K562 (cell line): Measurements from ENCODE around the gene TIPARP. TPM values are rescaled to one million over a fixed set of nuclear protein-coding genes. Genes with fewer than 3 reads are reported as not detected.

Source experiments
- ATAC-seq: fragments of 200-7000 bp; cut with Tn5 transposase; 3 replicates; pipeline ENCODE4 v1.9.1; 2020; ENCODE audit warnings: moderate library complexity
- BruUV-seq: library from RNA; stranded (reverse); fragments of 400-500 nt; replicated peaks from 2 replicates; lab custom pipeline; 2021; lab: Mats Ljungman, UMichigan
- CTCF ChIA-PET: fragments of 300-600 bp; formaldehyde crosslinking; extraction: SDS; loops from one replicate; lab custom pipeline; 2021; ENCODE audit warnings: low intra/inter-chr PET ratio; lab: Yijun Ruan, JAX
- POLR2A ChIA-PET: fragments of 300-600, 350-650 bp; sonication (Branson Sonifier 250); formaldehyde crosslinking; extraction: SDS; loops from one replicate; lab custom pipeline; 2021; ENCODE audit warnings: antibody characterized with exemption, inconsistent platforms; lab: Yijun Ruan, JAX
- DNase-seq, 4 experiments: peaks; one replicate each; pipeline versions ENCODE4 v3.0.0 to v3.0.0-alpha.2; 2011 to 2018; ENCODE audit warnings: low spot score in 3 of 4, mixed read lengths in 3 of 4; ENCODE audit errors: extremely low read depth in 1 of 4
- FAIRE-seq: peaks from 2 replicates; lab custom pipeline; 2011; peaks lifted over from hg19 to GRCh38; lab: Jason Lieb, UNC
- H2AFZ ChIP-seq: 2 replicates; pipeline ENCODE4 v1.6.0; 2011; ENCODE audit warnings: low read depth, low read length, control low read depth, inconsistent platforms
- H3K27ac ChIP-seq: fragments of 200-600 bp; 3 replicates; pipeline ENCODE4 v1.8.0; 2011; ENCODE audit warnings: low read depth, mild to moderate bottlenecking, control low read depth, inconsistent platforms, low read length, moderate library complexity, mixed read lengths; ENCODE audit errors: extremely low read depth
- H3K27me3 ChIP-seq, 2 experiments: fragments of 300-600 bp in 1 of 2; 2 replicates in 1 of 2; 3 replicates in 1 of 2; pipeline versions ENCODE4 v1.6.0 to v1.8.0; 2011; ENCODE audit warnings: inconsistent platforms in 2 of 2, low read length in 2 of 2, mild to moderate bottlenecking in 1 of 2, mixed read lengths in 1 of 2, moderate library complexity in 1 of 2; ENCODE audit not compliant: control insufficient read depth in 2 of 2, insufficient read depth in 2 of 2
- H3K36me3 ChIP-seq: fragments of 300-600 bp; 3 replicates; pipeline ENCODE4 v1.8.0; 2011; ENCODE audit warnings: mild to moderate bottlenecking, low read length, inconsistent platforms; ENCODE audit not compliant: control insufficient read depth, insufficient read depth
- H3K4me1 ChIP-seq, 2 experiments: fragments of 200-600 bp in 1 of 2; replicated peaks in 1 of 2; 2 replicates in 1 of 2; 3 replicates in 1 of 2; pipeline versions ENCODE4 v1.5.1 to v1.8.0; 2011; ENCODE audit warnings: inconsistent platforms in 2 of 2, low read length in 2 of 2, mild to moderate bottlenecking in 1 of 2, mixed read lengths in 1 of 2, moderate library complexity in 1 of 2; ENCODE audit not compliant: control insufficient read depth in 2 of 2, insufficient read depth in 2 of 2
- H3K4me2 ChIP-seq: 2 replicates; pipeline ENCODE4 v1.6.1; 2011; ENCODE audit warnings: low read length, control low read depth, inconsistent platforms, mixed read lengths; ENCODE audit not compliant: insufficient read depth
- H3K4me3 ChIP-seq: fragments of 200-600 bp; sonication (generic), shearing (Covaris generic); 2 replicates; pipeline ENCODE4 v1.5.1; 2016; ENCODE audit warnings: control low read depth, inconsistent platforms
- H3K79me2 ChIP-seq: fragments of 200-600 bp; 3 replicates; pipeline ENCODE4 v1.8.0; 2011; ENCODE audit warnings: low read length, inconsistent platforms; ENCODE audit not compliant: control insufficient read depth, insufficient read depth
- H3K9ac ChIP-seq, 2 experiments: 2 replicates each; pipeline versions ENCODE4 v1.6.0 to v1.6.1; 2011; ENCODE audit warnings: low read depth in 2 of 2, low read length in 2 of 2, control low read depth in 1 of 2, inconsistent platforms in 1 of 2, mild to moderate bottlenecking in 1 of 2, mixed read lengths in 1 of 2; ENCODE audit not compliant: insufficient read depth in 1 of 2
- H3K9me1 ChIP-seq: one replicate; pipeline ENCODE4 v1.6.0; 2011; ENCODE audit warnings: inconsistent platforms, mild to moderate bottlenecking, low read length, moderate library complexity; ENCODE audit not compliant: control insufficient read depth, insufficient read depth
- H3K9me3 ChIP-seq: replicated peaks from 2 replicates; pipeline ENCODE4 v1.5.1; 2011; ENCODE audit warnings: low read depth, low read length, inconsistent platforms; ENCODE audit not compliant: control insufficient read depth, insufficient read depth
- H4K20me1 ChIP-seq: replicated peaks from 2 replicates; pipeline ENCODE4 v1.6.1; 2011; ENCODE audit warnings: low read length, inconsistent platforms, mixed read lengths; ENCODE audit not compliant: control insufficient read depth, insufficient read depth
- BRF1 ChIP-seq: IDR thresholded peaks from 3 replicates; pipeline ENCODE4 v1.6.1; 2011; ENCODE audit warnings: borderline replicate concordance, mild to moderate bottlenecking; ENCODE audit not compliant: insufficient read length; ENCODE audit errors: extremely low read depth
- CBX5 ChIP-seq: IDR thresholded peaks from 2 replicates; pipeline ENCODE4 v1.6.1; 2014; ENCODE audit warnings: low read depth, borderline replicate concordance
- EP400 ChIP-seq: fragments of 450-650 bp; IDR thresholded peaks from 2 replicates; pipeline ENCODE4 v1.6.1; 2017; ENCODE audit warnings: antibody characterized with exemption, mild to moderate bottlenecking, moderate library complexity
- ETV1 ChIP-seq: fragments of 450-650 bp; conservative IDR thresholded peaks from 2 replicates; pipeline ENCODE4 v1.6.1; 2016; ENCODE audit warnings: missing genetic modification characterization, control low read depth, low read depth, missing compliant biosample characterization
- MAFG ChIP-seq: fragments of 450-650 bp; conservative IDR thresholded peaks from 2 replicates; pipeline ENCODE4 v1.6.1; 2016; ENCODE audit warnings: missing genetic modification characterization, missing compliant biosample characterization
- PTBP1 ChIP-seq: fragments of 200-400 bp; formaldehyde crosslinking; IDR thresholded peaks from 2 replicates; pipeline ENCODE4 v1.6.1; 2017; ENCODE audit warnings: low read depth, low read length
- ZNF384 ChIP-seq: IDR thresholded peaks from 2 replicates; pipeline ENCODE4 v1.6.1; 2012; ENCODE audit warnings: low read depth, low read length, improper control_type of control experiment
- ZNF764 ChIP-seq: fragments of 250-450 bp; sonication (Bioruptor Pico); IDR thresholded peaks from 2 replicates; pipeline ENCODE4 v1.4.0; 2020; ENCODE audit warnings: low read depth, mild to moderate bottlenecking, moderate library complexity
- WGBS: fragments of 100-300 bp; shearing (Covaris generic); methylation state at CpG from one replicate; pipeline ENCODE4 v1.1.6; 2016; ENCODE audit warnings: low coverage, mixed read lengths; ENCODE audit not compliant: insufficient coverage; ENCODE audit errors: missing lambda C conversion rate; 5-methylcytosine and 5-hydroxymethylcytosine counted together
- in situ Hi-C: fragments of 300-500 bp; cut with MboI; formaldehyde crosslinking; loops from 4 replicates; pipeline ENCODE4 v1.15.0; 2018; ENCODE audit warnings: inconsistent platforms, mixed read lengths
- intact Hi-C: fragments of 100-400 bp; cut with micrococcal nuclease; formaldehyde crosslinking; loops from 2 replicates; pipeline ENCODE4 v1.14.2; 2022
- polyA plus RNA-seq, 8 experiments: library from polyadenylated mRNA; depleted of rRNA in 4 of 8; stranded (reverse) in 5 of 8; unstranded in 3 of 8; fragments of >200 nt; fragmentation: Nextera tagmentation in 2 of 8; fragmentation: Illumina TruSeq in 1 of 8; extraction: Ambion mirVana in 2 of 8; extraction: Trizol in 1 of 8; gene quantifications; 2 replicates each; pipeline versions ENCODE4 v1.2.1 to v1.2.3, GENCODE V29; 2011 to 2014; ENCODE audit warnings: inconsistent platforms in 1 of 8, missing spikeins in 1 of 8
- total RNA-seq, 7 experiments: library from RNA; depleted of rRNA in 6 of 7; stranded (reverse); fragments of >200 nt in 6 of 7; fragmentation: Illumina TruSeq in 2 of 7; extraction: Trizol in 2 of 7; gene quantifications; 2 replicates each; pipeline versions ENCODE4 v1.2.1 to v1.2.3, GENCODE V29; 2011 to 2021; ENCODE audit warnings: low replicate concordance in 1 of 7
- TF ChIP-seq, protein P1 (sequence below): fragments of 450-650 bp; IDR thresholded peaks from 2 replicates; pipeline ENCODE4 v1.6.1; 2016

Gene TIPARP
- total and polyA plus RNA-seq, 9 of the 15 experiments (the other 6 are each of a cell fraction or from before 2014, with no cell fraction given) = 2.4 to 29.4 (median 15.1) TPM

DNA sequence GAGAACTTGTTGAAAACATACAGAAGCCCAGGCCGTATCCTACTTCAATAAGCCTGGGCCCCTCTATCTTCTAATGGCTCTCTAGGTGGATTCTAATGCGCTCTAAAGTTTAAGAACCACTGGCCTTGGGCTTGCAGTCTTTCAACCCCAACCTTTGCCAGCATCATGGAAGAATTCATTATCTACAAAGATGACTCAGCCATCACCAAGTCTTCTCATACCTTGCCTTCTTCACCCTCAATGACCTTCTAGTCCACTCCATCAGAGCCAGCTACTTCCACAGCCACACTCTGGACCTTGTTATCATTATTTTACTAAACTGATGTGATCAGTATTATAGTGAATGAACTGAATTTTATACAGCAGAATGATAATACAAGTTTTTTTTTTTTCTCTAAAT lies 16.9 kb upstream of the TIPARP start (continued):
- no peak for TF ChIP-seq PTBP1
- no peak for TF ChIP-seq CBX5
- no peak for TF ChIP-seq ZNF384
- no peak for TF ChIP-seq ZNF764
- no peak for TF ChIP-seq ETV1
- 0 out of 2 replicates have a peak, but pooled peaks have one; percentile 27 for TF ChIP-seq MAFG (tag)
- TF ChIP-seq EP400 = no peak

GRCh38 chr3:156657862-156658731 lies 16.3 kb upstream of the TIPARP start:
- in situ Hi-C loops = loop anchor here (25.0 kb wide), 1 partner anchor 646 kb away; no protein-coding TSS in a partner anchor
- Histone ChIP-seq H3K9me3 (no peaks in the 10 kb centered on the region), H3K4me2 (no peak overlapping the region)
- TF ChIP-seq, protein P1, sequence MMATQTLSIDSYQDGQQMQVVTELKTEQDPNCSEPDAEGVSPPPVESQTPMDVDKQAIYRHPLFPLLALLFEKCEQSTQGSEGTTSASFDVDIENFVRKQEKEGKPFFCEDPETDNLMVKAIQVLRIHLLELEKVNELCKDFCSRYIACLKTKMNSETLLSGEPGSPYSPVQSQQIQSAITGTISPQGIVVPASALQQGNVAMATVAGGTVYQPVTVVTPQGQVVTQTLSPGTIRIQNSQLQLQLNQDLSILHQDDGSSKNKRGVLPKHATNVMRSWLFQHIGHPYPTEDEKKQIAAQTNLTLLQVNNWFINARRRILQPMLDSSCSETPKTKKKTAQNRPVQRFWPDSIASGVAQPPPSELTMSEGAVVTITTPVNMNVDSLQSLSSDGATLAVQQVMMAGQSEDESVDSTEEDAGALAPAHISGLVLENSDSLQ = peak; percentile 5; the same call in 1 of the 2 replicates
- TF ChIP-seq BRF1 = no peak
- TF ChIP-seq, all 486 proteins: peak for 1
- FAIRE-seq (no peak), ATAC-seq (no peak), DNase-seq (no peak)
- WGBS = 47% methylated on average over 4 of the region's 4 CpGs
- Histone ChIP-seq H3K4me3 (no peak overlapping the region), H4K20me1 (no peaks in the 10 kb centered on the region), H2AFZ (peak overlapping the region; percentile 19; the same call in 1 of the 2 replicates), H3K27ac (no peak overlapping the region), H3K79me2 (no peaks in the 10 kb centered on the region), H3K9me1 (no peaks in the 10 kb centered on the region), H3K9ac (no peak overlapping the region), H3K4me1 (no peaks in the 10 kb centered on the region; a peak in 2 of 5 replicates), H3K27me3 (no peaks in the 10 kb centered on the region), H3K36me3 (no peaks in the 10 kb centered on the region)
- ChIA-PET CTCF (no interaction called here), POLR2A (interaction anchor here (1.6 kb wide), 1 partner anchor 15 kb away, joined by 3 read pairs; no protein-coding TSS in a partner anchor)
- BruUV-seq = no TSS peak
- intact Hi-C loops = no loop called here
